DOHH2 (cell line): ENCODE data around the gene ING2.

Source experiments
- EZH2phosphoT487 ChIP-seq: fragments of 200-600 bp; sonication (generic); IDR thresholded peaks from 2 replicates; pipeline ENCODE4 v1.6.1; 2017; ENCODE audit warnings: borderline replicate concordance, mild to moderate bottlenecking, antibody characterized with exemption, low read length, moderate library complexity, mixed read lengths
- TF ChIP-seq, protein P1 (sequence below): fragments of 200-600 bp; sonication (generic); IDR thresholded peaks from one replicate; pipeline ENCODE4 v1.5.1; 2014; ENCODE audit warnings: antibody characterized with exemption, mild to moderate bottlenecking, low read depth, low read length; ENCODE audit not compliant: poor library complexity, severe bottlenecking

DNA sequence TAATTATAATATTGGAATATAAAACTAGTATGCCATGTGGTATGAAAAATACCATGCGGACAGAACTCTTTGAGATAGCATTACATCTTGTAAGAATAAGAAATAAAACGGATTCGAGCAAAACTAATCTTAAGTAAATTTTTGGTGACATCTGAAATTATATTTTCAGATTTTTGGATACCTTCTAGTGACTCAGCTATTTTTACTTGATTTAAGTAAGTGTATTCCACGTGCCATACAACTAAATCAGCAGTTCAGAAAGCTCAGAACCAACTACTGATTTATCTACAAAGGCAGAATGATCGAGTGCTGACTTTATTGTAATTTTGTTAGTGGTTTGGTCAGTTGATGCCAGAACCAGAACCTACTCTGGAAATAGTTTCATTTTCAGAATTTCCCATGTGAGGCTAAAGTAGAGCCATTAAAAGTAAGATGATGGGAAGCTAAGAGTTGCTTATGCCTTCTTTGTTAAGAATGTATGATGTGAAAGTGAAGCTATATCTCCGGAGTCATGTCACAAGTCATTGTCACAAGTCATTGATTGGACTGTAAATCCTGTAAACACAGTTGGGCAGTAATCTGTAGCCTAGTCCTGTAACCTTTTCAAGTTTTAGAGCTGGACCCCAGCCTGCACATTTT lies 4.0 kb downstream of the ING2 start:
- TF ChIP-seq, protein P1, sequence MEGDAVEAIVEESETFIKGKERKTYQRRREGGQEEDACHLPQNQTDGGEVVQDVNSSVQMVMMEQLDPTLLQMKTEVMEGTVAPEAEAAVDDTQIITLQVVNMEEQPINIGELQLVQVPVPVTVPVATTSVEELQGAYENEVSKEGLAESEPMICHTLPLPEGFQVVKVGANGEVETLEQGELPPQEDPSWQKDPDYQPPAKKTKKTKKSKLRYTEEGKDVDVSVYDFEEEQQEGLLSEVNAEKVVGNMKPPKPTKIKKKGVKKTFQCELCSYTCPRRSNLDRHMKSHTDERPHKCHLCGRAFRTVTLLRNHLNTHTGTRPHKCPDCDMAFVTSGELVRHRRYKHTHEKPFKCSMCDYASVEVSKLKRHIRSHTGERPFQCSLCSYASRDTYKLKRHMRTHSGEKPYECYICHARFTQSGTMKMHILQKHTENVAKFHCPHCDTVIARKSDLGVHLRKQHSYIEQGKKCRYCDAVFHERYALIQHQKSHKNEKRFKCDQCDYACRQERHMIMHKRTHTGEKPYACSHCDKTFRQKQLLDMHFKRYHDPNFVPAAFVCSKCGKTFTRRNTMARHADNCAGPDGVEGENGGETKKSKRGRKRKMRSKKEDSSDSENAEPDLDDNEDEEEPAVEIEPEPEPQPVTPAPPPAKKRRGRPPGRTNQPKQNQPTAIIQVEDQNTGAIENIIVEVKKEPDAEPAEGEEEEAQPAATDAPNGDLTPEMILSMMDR: no peak
- no peak for TF ChIP-seq EZH2phosphoT487
